Medulla oblongata (tissue), 1 donor: Measurements from ENCODE around the gene CXCR5.

Experiments used
- DNase-seq: peaks from one replicate; pipeline ENCODE4 v3.0.0-alpha.2; 2015; ENCODE audit errors: extremely low spot score

Gene CXCR5

DNA sequence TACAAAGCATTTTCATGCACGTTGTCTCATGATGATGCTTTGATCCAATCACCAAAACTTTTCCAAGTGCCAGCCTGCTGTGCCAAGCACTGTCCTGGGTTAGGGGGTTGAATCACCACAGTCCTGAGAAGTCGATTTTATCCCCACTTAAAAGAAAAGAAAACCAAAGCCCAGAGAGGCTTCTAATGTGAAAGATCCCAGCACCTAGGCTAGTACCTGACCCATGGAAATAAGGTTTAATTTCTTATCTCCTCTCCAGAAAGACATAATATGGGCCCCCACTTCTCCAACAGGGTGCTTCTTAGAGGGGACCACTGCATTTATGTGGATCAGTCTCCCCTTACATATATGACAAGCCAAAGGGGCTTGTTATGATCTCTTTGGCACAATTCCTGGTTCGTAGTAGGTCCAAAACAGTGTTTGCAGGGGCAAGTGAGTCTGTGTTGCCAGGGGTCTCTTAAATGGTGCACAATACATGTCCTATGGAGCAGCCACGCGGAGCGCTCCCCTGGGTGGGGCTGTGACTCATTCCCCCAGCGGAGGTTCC lies 43.9 kb downstream of the CXCR5 start:
- DNase-seq: no peak

GRCh38 chr11:118928101-118928869 lies 44.6 kb downstream of the CXCR5 start:
- peak; percentile 98 for DNase-seq

- peak; percentile 69 for DNase-seq
Measured at GRCh38 chr11:118928870-118929500, 45.3 kb downstream of the CXCR5 start.

DNA sequence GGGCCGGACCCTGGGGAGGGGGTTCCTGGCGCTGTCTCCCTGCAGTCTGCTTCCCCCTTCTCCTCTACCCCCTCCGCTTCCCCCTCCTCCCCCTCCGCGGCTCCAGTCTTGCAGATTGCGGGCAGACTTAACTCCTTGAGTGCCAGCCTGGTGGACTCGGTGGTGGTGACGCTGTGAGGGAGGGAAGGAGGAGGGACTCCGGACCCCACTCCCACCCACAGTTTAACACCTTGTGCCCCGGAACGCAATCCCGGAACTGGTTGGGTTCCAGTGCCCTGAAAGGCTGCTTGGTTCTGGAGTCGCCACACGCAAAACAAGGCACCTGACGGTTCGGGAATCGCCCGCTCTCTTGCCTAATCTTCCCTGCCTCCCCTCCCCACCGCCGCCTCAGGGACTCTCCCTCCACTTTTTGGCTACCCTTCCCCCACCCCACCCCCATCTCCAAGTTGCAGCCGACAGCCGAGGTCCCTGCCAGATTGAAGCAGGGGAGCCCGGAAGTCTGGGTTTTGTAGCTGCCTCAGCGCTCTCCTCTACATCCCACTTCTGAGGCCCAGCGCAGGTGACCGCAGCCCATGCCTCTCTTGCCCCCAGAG lies 45.9 kb downstream of the CXCR5 start:
- DNase-seq: peak; percentile 90

GRCh38 chr11:118930094-118930712 lies 46.5 kb downstream of the CXCR5 start:
- peak; percentile 88 for DNase-seq

GRCh38 chr11:118931571-118931970 lies 47.9 kb downstream of the CXCR5 start:
- DNase-seq: no peak

DNA sequence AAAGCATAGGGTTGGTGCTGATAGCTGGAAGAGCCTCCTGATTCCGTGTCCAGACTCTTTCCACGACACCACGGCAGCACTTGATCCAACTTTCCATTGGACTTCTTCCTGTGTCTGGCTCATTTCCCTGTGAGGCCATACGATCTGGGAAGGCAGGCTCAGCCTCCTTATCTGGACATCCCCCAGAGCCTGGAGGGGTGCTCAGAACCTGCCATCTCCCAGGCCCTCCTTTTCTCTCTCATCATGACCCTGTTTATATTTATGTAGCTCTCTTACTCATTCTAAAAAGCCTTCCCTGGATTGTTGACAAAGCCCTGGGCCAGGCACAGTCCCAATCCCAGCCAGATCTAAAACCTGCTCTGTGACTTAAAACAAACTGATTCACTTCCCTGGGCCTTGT lies 49.8 kb downstream of the CXCR5 start:
- no peak for DNase-seq

DNA sequence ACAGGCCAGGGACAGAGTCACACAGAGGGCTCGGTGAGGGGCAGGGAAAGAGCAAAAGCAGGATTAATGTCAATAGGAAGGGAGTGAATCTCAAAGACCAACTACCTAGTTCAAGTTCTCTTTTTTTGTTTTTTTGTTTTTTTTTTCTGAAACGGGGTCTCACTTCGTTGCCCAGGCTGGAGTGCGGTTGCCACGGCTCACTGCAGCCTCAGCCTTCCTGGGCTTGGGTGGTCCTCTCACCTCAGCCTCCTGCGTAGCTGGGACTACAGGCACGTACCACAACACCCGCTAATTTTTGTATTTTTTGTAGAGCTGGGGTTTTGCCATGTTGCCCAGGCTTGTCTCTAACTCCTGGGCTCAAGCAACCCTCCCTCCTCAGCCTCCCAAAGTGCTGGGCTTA lies 51.7 kb downstream of the CXCR5 start:
- no peak for DNase-seq

DNA sequence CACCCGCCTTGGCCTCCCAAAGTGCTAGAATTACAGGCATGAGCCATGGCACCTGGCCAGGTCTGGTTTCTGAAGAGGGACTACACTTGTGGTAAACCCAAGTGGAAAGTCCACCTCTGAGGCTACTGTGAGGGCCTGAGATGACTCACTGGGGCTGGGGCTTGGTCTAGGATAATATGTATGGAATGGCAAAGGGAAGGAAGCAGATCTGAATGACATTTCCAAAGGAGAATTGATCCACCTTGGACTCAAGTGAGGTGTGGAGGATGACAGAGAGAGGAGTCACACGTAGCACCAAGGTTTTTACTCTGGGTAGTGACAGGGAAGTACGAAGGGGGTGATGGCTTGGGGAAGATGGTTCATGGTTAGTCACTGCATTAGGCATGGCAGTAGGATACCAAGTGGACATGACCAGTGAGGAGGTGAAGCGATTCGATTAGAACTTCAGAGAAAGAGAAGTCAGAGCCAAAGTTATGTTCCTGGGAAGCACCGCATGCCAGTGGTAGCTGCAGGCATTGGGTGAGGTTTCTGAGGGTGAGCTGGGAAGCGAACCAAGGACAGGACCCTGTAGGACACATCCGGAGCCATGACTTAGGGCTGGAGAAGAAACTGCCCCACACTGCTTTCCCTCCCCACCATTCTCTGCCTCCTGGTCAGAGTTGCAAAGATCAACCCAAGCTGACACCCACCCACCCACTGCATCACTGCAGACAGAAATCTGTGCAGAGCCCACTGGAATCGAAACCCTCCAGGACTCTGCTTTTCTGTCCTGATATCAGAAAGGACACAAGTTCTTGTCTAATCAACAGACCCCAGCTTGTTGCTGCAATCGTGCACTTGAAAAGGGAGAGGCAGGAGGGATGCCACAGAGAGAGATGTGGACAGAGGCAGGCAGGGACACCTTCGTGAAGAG lies 55.1 kb downstream of the CXCR5 start:
- no peak for DNase-seq

GRCh38 chr11:118939404-118939915 lies 55.8 kb downstream of the CXCR5 start:
- no peak for DNase-seq

DNA sequence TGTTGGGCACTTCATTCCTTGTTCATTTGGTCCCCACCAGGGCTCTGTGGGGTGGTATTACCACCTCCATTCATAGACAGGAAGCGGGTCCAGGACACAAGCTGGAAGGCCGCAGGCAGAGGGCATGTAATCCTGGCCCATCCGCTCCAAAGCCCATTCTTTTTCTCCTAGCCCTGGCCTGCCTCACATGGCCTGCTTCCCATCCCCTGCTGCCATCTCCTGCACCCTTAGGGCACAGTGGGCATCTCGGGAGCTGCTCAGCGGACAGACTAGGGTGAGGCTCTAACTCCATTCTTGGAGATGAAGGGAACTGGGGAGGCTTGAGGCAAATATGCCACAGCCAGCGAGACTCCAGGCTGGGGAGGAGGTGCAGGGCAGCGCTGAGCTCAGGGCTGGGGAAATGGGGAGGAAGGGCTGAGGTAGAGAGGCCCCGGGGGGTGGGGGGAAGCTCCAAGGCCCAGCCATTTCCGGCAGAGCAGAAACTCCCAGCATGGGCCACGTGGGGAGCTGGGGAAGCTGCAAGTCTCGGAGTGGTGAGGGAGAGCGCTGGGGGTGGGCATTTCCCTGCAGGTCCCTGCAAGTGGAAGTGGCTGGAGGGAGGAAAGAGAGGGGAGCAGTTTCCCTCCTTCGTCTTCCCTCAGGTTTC lies 56.4 kb downstream of the CXCR5 start:
- no peak for DNase-seq

- DNase-seq: no peak
Measured at GRCh38 chr11:118947091-118947490, 63.4 kb downstream of the CXCR5 start.
